Stimulated activated CD4-positive, alpha-beta T cell treated with anti-CD3 and anti-CD28 coated beads, Interleukin-2, amount 100 ng/mL, for 48 hours (primary cell): ENCODE results near the gene HOMER3.
"Not testable (repeated sequence)": the region's sequence is repeated elsewhere in the genome, so short reads cannot be mapped to it uniquely, and the experiment has no call there.

Experiments
- DNase-seq, 2 donors: peaks; one replicate each; pipeline ENCODE4 v3.0.0-alpha.2; 2020

The HOMER3 gene

GRCh38 chr19:18952364-18953003, 11.5 kb upstream of the HOMER3 start:
- not testable (repeated sequence) for DNase-seq

GRCh38 chr19:18951721-18952281, 10.8 kb upstream of the HOMER3 start:
- DNase-seq = no peak

GRCh38 chr19:18949858-18950257, 8.8 kb upstream of the HOMER3 start:
- DNase-seq = no peak

- DNase-seq = no peak
Observed at GRCh38 chr19:18948976-18949356, 7.9 kb upstream of the HOMER3 start.

- DNase-seq = no peak
Observed at GRCh38 chr19:18948075-18948975, 7.3 kb upstream of the HOMER3 start.

GRCh38 chr19:18946918-18947317, 5.9 kb upstream of the HOMER3 start:
- no peak for DNase-seq

GRCh38 chr19:18946335-18946734, 5.3 kb upstream of the HOMER3 start:
- DNase-seq = no peak

- no peak for DNase-seq
Observed at GRCh38 chr19:18945297-18945696, 4.3 kb upstream of the HOMER3 start.

- DNase-seq = no peak
Observed at GRCh38 chr19:18943465-18943864, 2.4 kb upstream of the HOMER3 start.

- DNase-seq = no peak
Observed at GRCh38 chr19:18942692-18943091, 1.7 kb upstream of the HOMER3 start.

- no peak for DNase-seq
Observed at GRCh38 chr19:18941628-18942354, 774 bp upstream of the HOMER3 start.

GRCh38 chr19:18939922-18940768, 872 bp downstream of the HOMER3 start:
- DNase-seq = no peak

- DNase-seq = no peak
Observed at GRCh38 chr19:18939163-18939562, 1.9 kb downstream of the HOMER3 start.

GRCh38 chr19:18933297-18933696, 7.7 kb downstream of the HOMER3 start:
- DNase-seq = no peak

GRCh38 chr19:18932216-18932841, 8.7 kb downstream of the HOMER3 start:
- DNase-seq = peak; percentile 86 to 89

GRCh38 chr19:18931316-18932162, 9.5 kb downstream of the HOMER3 start:
- DNase-seq = no peak

GRCh38 chr19:18929311-18929710, 11.7 kb downstream of the HOMER3 start:
- no peak for DNase-seq

- DNase-seq = no peak
Observed at GRCh38 chr19:18928018-18928805, 12.8 kb downstream of the HOMER3 start.

GRCh38 chr19:18924684-18925213, 16.3 kb downstream of the HOMER3 start:
- no peak for DNase-seq
